ENCODE results near the gene PDP2. TPM values are rescaled to one million over a fixed set of nuclear protein-coding genes. Genes with fewer than 3 reads are reported as not detected.
A peak's percentile ranks its signal among the peaks of the same experiment; 100 is the strongest.
"Not testable (repeated sequence)": the region's sequence is repeated elsewhere in the genome, so short reads cannot be mapped to it uniquely, and the experiment has no call there.

The PDP2 gene
- total and polyA plus RNA-seq, 4 donors: 11.4 to 14.4 (median 13.0) TPM

GRCh38 chr16:66930189-66930588, 49.9 kb downstream of the PDP2 start:
- peaks cover 43% of the 10 kb centered on the region for H3K4me1 ChIP-seq (ENCODE audit: control insufficient read depth, insufficient read depth, low read length)

GRCh38 chr16:66931665-66932064, 51.4 kb downstream of the PDP2 start:
- Histone ChIP-seq H3K27me3 (ENCODE audit: control insufficient read depth, insufficient read depth, low read length) (no peaks in the 10 kb centered on the region), H3K9me3 (ENCODE audit: control insufficient read depth, insufficient read depth, low read length) (no peaks in the 10 kb centered on the region), H3K36me3 (ENCODE audit: control insufficient read depth, insufficient read depth, low read length) (peaks cover 35% of the 10 kb centered on the region), H3K4me3 (ENCODE audit: low read depth, low read length) (no peak overlapping the region), H3K27ac (ENCODE audit: low read depth, low read length) (no peak overlapping the region), H3K4me1 (ENCODE audit: control insufficient read depth, insufficient read depth, low read length) (peaks cover 43% of the 10 kb centered on the region)
- WGBS (ENCODE audit: insufficient coverage): no CpG with 5 or more reads among the region's 2 CpGs
- no peak for DNase-seq (ENCODE audit: low read depth in 4 of 6, low spot score in 6 of 6)

More at GRCh38 chr16:66930189-66930588, 49.9 kb downstream of the PDP2 start:
- no CpG with 5 or more reads among the region's 4 CpGs for WGBS (ENCODE audit: insufficient coverage)
- Histone ChIP-seq H3K27me3 (ENCODE audit: control insufficient read depth, insufficient read depth, low read length) (peaks cover 10% of the 10 kb centered on the region), H3K4me3 (ENCODE audit: low read depth, low read length) (no peak overlapping the region), H3K27ac (ENCODE audit: low read depth, low read length) (no peak overlapping the region), H3K9me3 (ENCODE audit: control insufficient read depth, insufficient read depth, low read length) (no peaks in the 10 kb centered on the region), H3K36me3 (ENCODE audit: control insufficient read depth, insufficient read depth, low read length) (peaks cover 23% of the 10 kb centered on the region)
- DNase-seq (ENCODE audit: low read depth in 4 of 6, low spot score in 6 of 6): no peak

- 88% methylated on average over 3 of the region's 4 CpGs for WGBS (ENCODE audit: insufficient coverage)
- H3K4me1 ChIP-seq (ENCODE audit: control insufficient read depth, insufficient read depth, low read length): peaks cover 39% of the 10 kb centered on the region
Measured at GRCh38 chr16:66932076-66932475, 51.8 kb downstream of the PDP2 start.

GRCh38 chr16:66933776-66934137, 53.4 kb downstream of the PDP2 start:
- H3K4me1 ChIP-seq (ENCODE audit: control insufficient read depth, insufficient read depth, low read length): peaks cover 38% of the 10 kb centered on the region
- H3K27ac ChIP-seq (ENCODE audit: low read depth, low read length): peak overlapping the region; percentile 86
- H3K27me3 ChIP-seq (ENCODE audit: control insufficient read depth, insufficient read depth, low read length): no peaks in the 10 kb centered on the region
- DNase-seq (ENCODE audit: low read depth in 4 of 6, low spot score in 6 of 6): no peak
- WGBS (ENCODE audit: insufficient coverage): 4% methylated on average over 7 of the region's 12 CpGs
- peaks cover 51% of the 10 kb centered on the region for H3K36me3 ChIP-seq (ENCODE audit: control insufficient read depth, insufficient read depth, low read length)
- peak overlapping the region; percentile 99 for H3K4me3 ChIP-seq (ENCODE audit: low read depth, low read length)
- no peaks in the 10 kb centered on the region for H3K9me3 ChIP-seq (ENCODE audit: control insufficient read depth, insufficient read depth, low read length)

More at GRCh38 chr16:66932076-66932475, 51.8 kb downstream of the PDP2 start:
- peaks cover 39% of the 10 kb centered on the region for H3K36me3 ChIP-seq (ENCODE audit: control insufficient read depth, insufficient read depth, low read length)
- DNase-seq (ENCODE audit: low read depth in 4 of 6, low spot score in 6 of 6): no peak
- H3K27me3 ChIP-seq (ENCODE audit: control insufficient read depth, insufficient read depth, low read length): no peaks in the 10 kb centered on the region
- no peaks in the 10 kb centered on the region for H3K9me3 ChIP-seq (ENCODE audit: control insufficient read depth, insufficient read depth, low read length)
- H3K27ac ChIP-seq (ENCODE audit: low read depth, low read length): no peak overlapping the region
- H3K4me3 ChIP-seq (ENCODE audit: low read depth, low read length): no peak overlapping the region

- Histone ChIP-seq H3K36me3 (ENCODE audit: control insufficient read depth, insufficient read depth, low read length) (peaks cover 54% of the 10 kb centered on the region), H3K4me1 (ENCODE audit: control insufficient read depth, insufficient read depth, low read length) (peaks cover 38% of the 10 kb centered on the region), H3K27me3 (ENCODE audit: control insufficient read depth, insufficient read depth, low read length) (no peaks in the 10 kb centered on the region), H3K4me3 (ENCODE audit: low read depth, low read length) (peak within 1 kb of the TSS; percentile 99), H3K9me3 (ENCODE audit: control insufficient read depth, insufficient read depth, low read length) (no peaks in the 10 kb centered on the region), H3K27ac (ENCODE audit: low read depth, low read length) (peak within 1 kb of the TSS; percentile 86)
- peak; percentile 74 to 96 (median 88) for DNase-seq (ENCODE audit: low read depth in 4 of 6, low spot score in 6 of 6)
- 0% methylated on average over 74 of the region's 76 CpGs for WGBS (ENCODE audit: insufficient coverage)
Measured at GRCh38 chr16:66934138-66934838, 54.0 kb downstream of the PDP2 start, which contains the start of gene CIAO2B. Gene CIAO2B (minus strand): TSS chr16:66934402. CDS start chr16:66934364, 38 bp downstream.

- not testable (repeated sequence) for H3K27me3 ChIP-seq (ENCODE audit: control insufficient read depth, insufficient read depth, low read length); H3K9me3 ChIP-seq (ENCODE audit: control insufficient read depth, insufficient read depth, low read length)
- 0% methylated on average over 11 of the region's 24 CpGs for WGBS (ENCODE audit: insufficient coverage)
- Histone ChIP-seq H3K36me3 (ENCODE audit: control insufficient read depth, insufficient read depth, low read length) (peaks cover 60% of the 10 kb centered on the region), H3K4me1 (ENCODE audit: control insufficient read depth, insufficient read depth, low read length) (peaks cover 38% of the 10 kb centered on the region), H3K4me3 (ENCODE audit: low read depth, low read length) (peak overlapping the region; percentile 99), H3K27ac (ENCODE audit: low read depth, low read length) (peak overlapping the region; percentile 86)
- DNase-seq (ENCODE audit: low read depth in 4 of 6, low spot score in 6 of 6): peak in 1 of 6 donors; percentile 19
Measured at GRCh38 chr16:66934839-66935313, 54.6 kb downstream of the PDP2 start.

GRCh38 chr16:66935314-66936011, 55.1 kb downstream of the PDP2 start, which contains the start of gene CES2:
Gene CES2 (plus strand): TSS chr16:66935516. CDS start chr16:66935636, 120 bp downstream.
- no peaks in the 10 kb centered on the region for H3K9me3 ChIP-seq (ENCODE audit: control insufficient read depth, insufficient read depth, low read length)

GRCh38 chr16:66936462-66936861, 56.1 kb downstream of the PDP2 start:
- no peak for DNase-seq (ENCODE audit: low read depth in 4 of 6, low spot score in 6 of 6)
- H3K36me3 ChIP-seq (ENCODE audit: control insufficient read depth, insufficient read depth, low read length): peaks cover 72% of the 10 kb centered on the region
- H3K4me1 ChIP-seq (ENCODE audit: control insufficient read depth, insufficient read depth, low read length): peaks cover 38% of the 10 kb centered on the region
- H3K4me3 ChIP-seq (ENCODE audit: low read depth, low read length): no peak overlapping the region
- 89% methylated on average over 6 of the region's 6 CpGs for WGBS (ENCODE audit: insufficient coverage)
- H3K27me3 ChIP-seq (ENCODE audit: control insufficient read depth, insufficient read depth, low read length): no peaks in the 10 kb centered on the region
- H3K9me3 ChIP-seq (ENCODE audit: control insufficient read depth, insufficient read depth, low read length): no peaks in the 10 kb centered on the region
- no peak overlapping the region for H3K27ac ChIP-seq (ENCODE audit: low read depth, low read length)

More at GRCh38 chr16:66935314-66936011, 55.1 kb downstream of the PDP2 start, which contains the start of gene CES2:
- DNase-seq (ENCODE audit: low read depth in 4 of 6, low spot score in 6 of 6): peak in 1 of 6 donors; percentile 22
- peaks cover 38% of the 10 kb centered on the region for H3K4me1 ChIP-seq (ENCODE audit: control insufficient read depth, insufficient read depth, low read length)
- H3K4me3 ChIP-seq (ENCODE audit: low read depth, low read length): peak within 1 kb of the TSS; percentile 99
- WGBS (ENCODE audit: insufficient coverage): 17% methylated on average over 43 of the region's 44 CpGs
- no peaks in the 10 kb centered on the region for H3K27me3 ChIP-seq (ENCODE audit: control insufficient read depth, insufficient read depth, low read length)
- H3K36me3 ChIP-seq (ENCODE audit: control insufficient read depth, insufficient read depth, low read length): peaks cover 66% of the 10 kb centered on the region
- peak within 1 kb of the TSS; percentile 86 for H3K27ac ChIP-seq (ENCODE audit: low read depth, low read length)

GRCh38 chr16:66936889-66937554, 56.7 kb downstream of the PDP2 start:
- Histone ChIP-seq H3K9me3 (ENCODE audit: control insufficient read depth, insufficient read depth, low read length) (no peaks in the 10 kb centered on the region), H3K27me3 (ENCODE audit: control insufficient read depth, insufficient read depth, low read length) (no peaks in the 10 kb centered on the region), H3K4me3 (ENCODE audit: low read depth, low read length) (no peak overlapping the region), H3K27ac (ENCODE audit: low read depth, low read length) (no peak overlapping the region), H3K36me3 (ENCODE audit: control insufficient read depth, insufficient read depth, low read length) (peaks cover 76% of the 10 kb centered on the region), H3K4me1 (ENCODE audit: control insufficient read depth, insufficient read depth, low read length) (peaks cover 38% of the 10 kb centered on the region)
- DNase-seq (ENCODE audit: low read depth in 4 of 6, low spot score in 6 of 6): no peak
- 79% methylated on average over 2 of the region's 4 CpGs for WGBS (ENCODE audit: insufficient coverage)

Measured in spinal cord (tissue), 10 donors.